HEK293 (cell line): ENCODE data around the gene ST8SIA5.

Experiments used
- CTCF ChIA-PET: fragments of 350-600 bp; formaldehyde crosslinking; extraction: SDS; loops from one replicate; lab custom pipeline; 2021; ENCODE audit warnings: antibody characterized with exemption; lab: Yijun Ruan, JAX
- POLR2A ChIA-PET: fragments of 300-600 bp; formaldehyde crosslinking; extraction: SDS; loops from one replicate; lab custom pipeline; 2020; ENCODE audit warnings: antibody characterized with exemption, inconsistent platforms; lab: Yijun Ruan, JAX
- H3K27ac ChIP-seq: fragments of 200-500 bp; sonication (Bioruptor generic); 2 replicates; pipeline ENCODE4 v1.5.1; 2014; ENCODE audit warnings: low read depth, low read length, control low read depth, inconsistent platforms; ENCODE audit errors: extremely low read depth
- H3K36me3 ChIP-seq, 2 experiments: fragments of 200-500 bp in 1 of 2; sonication (Bioruptor generic) in 1 of 2; 1 replicate in 1 of 2; 2 replicates in 1 of 2; pipeline ENCODE4 v1.5.1; 2014 to 2017; ENCODE audit warnings: inconsistent platforms in 2 of 2, low read length in 2 of 2; ENCODE audit not compliant: control insufficient read depth in 2 of 2, insufficient read depth in 1 of 2
- H3K4me1 ChIP-seq: fragments of 200-500 bp; sonication (Bioruptor generic); 2 replicates; pipeline ENCODE4 v1.5.1; 2014; ENCODE audit warnings: mild to moderate bottlenecking, low read length, inconsistent platforms; ENCODE audit not compliant: control insufficient read depth, insufficient read depth
- H3K4me3 ChIP-seq: 2 replicates; pipeline ENCODE4 v1.5.1; 2011; ENCODE audit warnings: low read depth, mild to moderate bottlenecking, control low read depth, low read length, moderate library complexity
- H3K9me3 ChIP-seq: fragments of 200-500 bp; sonication (Bioruptor generic); 2 replicates; pipeline ENCODE4 v1.5.1; 2014; ENCODE audit warnings: low read depth, low read length, inconsistent platforms; ENCODE audit not compliant: control insufficient read depth, insufficient read depth
- HIC1 ChIP-seq: fragments of 450-650 bp; formaldehyde crosslinking; IDR thresholded peaks from 2 replicates; pipeline ENCODE4 v1.5.1; 2016; ENCODE audit warnings: missing biosample characterization, missing genetic modification characterization
- INSM2 ChIP-seq: fragments of 450-650 bp; formaldehyde crosslinking; IDR thresholded peaks from 2 replicates; pipeline ENCODE4 v1.5.1; 2016; ENCODE audit warnings: missing biosample characterization, missing genetic modification characterization
- SALL2 ChIP-seq: fragments of 450-650 bp; formaldehyde crosslinking; IDR thresholded peaks from 2 replicates; pipeline ENCODE4 v1.5.0; 2017; ENCODE audit warnings: missing biosample characterization, mild to moderate bottlenecking, missing genetic modification characterization, borderline replicate concordance
- SCRT1 ChIP-seq: fragments of 450-650 bp; formaldehyde crosslinking; IDR thresholded peaks from 2 replicates; pipeline ENCODE4 v1.5.1; 2016; ENCODE audit warnings: missing biosample characterization, missing genetic modification characterization, borderline replicate concordance
- ZFP3 ChIP-seq: fragments of 450-650 bp; formaldehyde crosslinking; IDR thresholded peaks from 2 replicates; pipeline ENCODE4 v1.5.1; 2016; ENCODE audit warnings: low read depth, missing biosample characterization, missing genetic modification characterization
- ZFP69B ChIP-seq: fragments of 450-650 bp; formaldehyde crosslinking; IDR thresholded peaks from 2 replicates; pipeline ENCODE4 v1.5.1; 2016; ENCODE audit warnings: missing biosample characterization, missing genetic modification characterization
- ZNF10 ChIP-seq: fragments of 450-650 bp; formaldehyde crosslinking; IDR thresholded peaks from 2 replicates; pipeline ENCODE4 v1.5.1; 2017; ENCODE audit warnings: missing biosample characterization, missing genetic modification characterization
- ZNF133 ChIP-seq: fragments of 450-650 bp; formaldehyde crosslinking; IDR thresholded peaks from 2 replicates; pipeline ENCODE4 v1.5.1; 2016; ENCODE audit warnings: missing biosample characterization, missing genetic modification characterization
- ZNF138 ChIP-seq: fragments of 450-650 bp; formaldehyde crosslinking; IDR thresholded peaks from 2 replicates; pipeline ENCODE4 v1.5.1; 2016; ENCODE audit warnings: missing biosample characterization, missing genetic modification characterization, borderline replicate concordance
- ZNF18 ChIP-seq: fragments of 450-650 bp; formaldehyde crosslinking; IDR thresholded peaks from 2 replicates; pipeline ENCODE4 v1.5.1; 2016; ENCODE audit warnings: missing biosample characterization, missing genetic modification characterization
- ZNF2 ChIP-seq: fragments of 450-650 bp; formaldehyde crosslinking; IDR thresholded peaks from 2 replicates; pipeline ENCODE4 v1.5.1; 2016; ENCODE audit warnings: missing biosample characterization, missing genetic modification characterization
- ZNF521 ChIP-seq: fragments of 450-650 bp; formaldehyde crosslinking; IDR thresholded peaks from 2 replicates; pipeline ENCODE4 v1.5.1; 2017; ENCODE audit warnings: missing biosample characterization, mild to moderate bottlenecking, missing genetic modification characterization
- ZNF624 ChIP-seq: fragments of 450-650 bp; formaldehyde crosslinking; IDR thresholded peaks from 2 replicates; pipeline ENCODE4 v1.5.1; 2017; ENCODE audit warnings: missing biosample characterization, missing genetic modification characterization
- ZNF658 ChIP-seq: fragments of 450-650 bp; formaldehyde crosslinking; IDR thresholded peaks from 2 replicates; pipeline ENCODE4; 2016; ENCODE audit warnings: missing biosample characterization, missing genetic modification characterization
- ZNF776 ChIP-seq: fragments of 450-650 bp; formaldehyde crosslinking; IDR thresholded peaks from 2 replicates; pipeline ENCODE4 v1.5.0; 2017; ENCODE audit warnings: missing biosample characterization, missing genetic modification characterization, borderline replicate concordance
- ZSCAN18 ChIP-seq: fragments of 450-650 bp; formaldehyde crosslinking; IDR thresholded peaks from 2 replicates; pipeline ENCODE4 v1.5.1; 2016; ENCODE audit warnings: missing biosample characterization, missing genetic modification characterization
- ZSCAN4 ChIP-seq: fragments of 450-650 bp; formaldehyde crosslinking; IDR thresholded peaks from 2 replicates; pipeline ENCODE4 v1.5.1; 2017; ENCODE audit warnings: missing biosample characterization, missing genetic modification characterization
- TF ChIP-seq, protein P1 (sequence below): fragments of 450-650 bp; formaldehyde crosslinking; IDR thresholded peaks from 2 replicates; pipeline ENCODE4 v1.5.1; 2017; ENCODE audit warnings: missing biosample characterization, mild to moderate bottlenecking, missing genetic modification characterization, moderate library complexity
- TF ChIP-seq, protein P2 (sequence below): fragments of 450-650 bp; formaldehyde crosslinking; IDR thresholded peaks from 2 replicates; pipeline ENCODE4 v1.5.1; 2016; ENCODE audit warnings: missing biosample characterization, missing genetic modification characterization

ST8SIA5 gene

GRCh38 chr18:46732201-46732600 lies 24.7 kb downstream of the ST8SIA5 start (continued):
- TF ChIP-seq ZFP3 (tag by site-specific recombination), result no peak
- no peak for TF ChIP-seq ZNF2 (tag by site-specific recombination)
- TF ChIP-seq, protein P1, sequence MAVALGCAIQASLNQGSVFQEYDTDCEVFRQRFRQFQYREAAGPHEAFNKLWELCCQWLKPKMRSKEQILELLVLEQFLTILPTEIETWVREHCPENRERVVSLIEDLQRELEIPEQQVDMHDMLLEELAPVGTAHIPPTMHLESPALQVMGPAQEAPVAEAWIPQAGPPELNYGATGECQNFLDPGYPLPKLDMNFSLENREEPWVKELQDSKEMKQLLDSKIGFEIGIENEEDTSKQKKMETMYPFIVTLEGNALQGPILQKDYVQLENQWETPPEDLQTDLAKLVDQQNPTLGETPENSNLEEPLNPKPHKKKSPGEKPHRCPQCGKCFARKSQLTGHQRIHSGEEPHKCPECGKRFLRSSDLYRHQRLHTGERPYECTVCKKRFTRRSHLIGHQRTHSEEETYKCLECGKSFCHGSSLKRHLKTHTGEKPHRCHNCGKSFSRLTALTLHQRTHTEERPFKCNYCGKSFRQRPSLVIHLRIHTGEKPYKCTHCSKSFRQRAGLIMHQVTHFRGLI, result no peak
- no peak for TF ChIP-seq ZNF776
- no peak for TF ChIP-seq ZSCAN18 (tag by site-specific recombination)
- TF ChIP-seq SALL2 (tag by site-specific recombination), result no peak
- TF ChIP-seq ZSCAN4, result no peak
- no peak for TF ChIP-seq ZNF10 (tag by site-specific recombination)
- no peak for TF ChIP-seq ZNF521 (tag by site-specific recombination)

- no peaks in the 10 kb centered on the region for H3K36me3 ChIP-seq
- POLR2A ChIA-PET, result no interaction called here
- H3K4me3 ChIP-seq, result no peak overlapping the region
- H3K4me1 ChIP-seq, result no peaks in the 10 kb centered on the region
- no peak overlapping the region for H3K27ac ChIP-seq
- CTCF ChIA-PET, result interaction anchor here (0.6 kb wide), 1 partner anchor 835 kb away, joined by 5 read pairs; no protein-coding TSS in a partner anchor
- peaks cover 3% of the 10 kb centered on the region for H3K9me3 ChIP-seq
- TF ChIP-seq ZFP69B (no peak), ZNF658 (tag by site-specific recombination) (no peak), ZNF624 (tag by site-specific recombination) (no peak), INSM2 (tag by site-specific recombination) (no peak), SCRT1 (tag by site-specific recombination) (no peak), ZNF18 (tag by site-specific recombination) (no peak), HIC1 (no peak), ZNF138 (no peak), ZNF133 (tag by site-specific recombination) (no peak)
- TF ChIP-seq, protein P2, sequence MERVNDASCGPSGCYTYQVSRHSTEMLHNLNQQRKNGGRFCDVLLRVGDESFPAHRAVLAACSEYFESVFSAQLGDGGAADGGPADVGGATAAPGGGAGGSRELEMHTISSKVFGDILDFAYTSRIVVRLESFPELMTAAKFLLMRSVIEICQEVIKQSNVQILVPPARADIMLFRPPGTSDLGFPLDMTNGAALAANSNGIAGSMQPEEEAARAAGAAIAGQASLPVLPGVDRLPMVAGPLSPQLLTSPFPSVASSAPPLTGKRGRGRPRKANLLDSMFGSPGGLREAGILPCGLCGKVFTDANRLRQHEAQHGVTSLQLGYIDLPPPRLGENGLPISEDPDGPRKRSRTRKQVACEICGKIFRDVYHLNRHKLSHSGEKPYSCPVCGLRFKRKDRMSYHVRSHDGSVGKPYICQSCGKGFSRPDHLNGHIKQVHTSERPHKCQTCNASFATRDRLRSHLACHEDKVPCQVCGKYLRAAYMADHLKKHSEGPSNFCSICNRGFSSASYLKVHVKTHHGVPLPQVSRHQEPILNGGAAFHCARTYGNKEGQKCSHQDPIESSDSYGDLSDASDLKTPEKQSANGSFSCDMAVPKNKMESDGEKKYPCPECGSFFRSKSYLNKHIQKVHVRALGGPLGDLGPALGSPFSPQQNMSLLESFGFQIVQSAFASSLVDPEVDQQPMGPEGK (tag by site-specific recombination), result no peak
These were observed 25.5 kb downstream of the ST8SIA5 start for GRCh38 chr18:46731316-46731715.
